Measurements from ENCODE around the gene ZP1. TPM values are rescaled to one million over a fixed set of nuclear protein-coding genes. Genes with fewer than 3 reads are reported as not detected.

The ZP1 gene
- total RNA-seq, 6 donors from 2014 or later, result not detected

DNA sequence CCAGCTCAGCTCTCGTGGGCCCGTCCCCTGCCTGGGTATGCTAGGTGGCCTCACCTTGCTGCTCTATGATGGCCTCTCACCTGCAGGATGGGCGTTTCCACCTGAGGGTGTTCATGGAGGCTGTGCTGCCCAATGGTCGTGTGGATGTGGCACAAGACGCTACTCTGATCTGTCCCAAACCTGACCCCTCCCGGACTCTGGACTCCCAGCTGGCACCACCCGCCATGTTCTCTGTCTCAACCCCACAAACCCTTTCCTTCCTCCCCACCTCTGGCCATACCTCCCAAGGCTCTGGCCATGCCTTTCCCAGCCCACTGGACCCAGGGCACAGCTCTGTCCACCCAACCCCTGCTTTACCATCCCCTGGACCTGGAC lies 2.1 kb downstream of the ZP1 start:
- Histone ChIP-seq H3K9me3 (no peaks in the 10 kb centered on the region), H3K36me3 (no peaks in the 10 kb centered on the region), H3K27ac (no peak overlapping the region), H3K4me3 (no peak overlapping the region), H3K4me1 (peaks cover 0 to 22% (median 9%) of the 10 kb centered on the region in 4 donors), H3K27me3 (no peaks in the 10 kb centered on the region)
- DNase-seq, result peak in 1 of 2 donors; percentile 15
- no peak for TF ChIP-seq POLR2A (IDR thresholded peaks at IDR 0.05)
- ATAC-seq (ENCODE audit: low FRiP score in 2 of 2), result no peak
- WGBS, 2 donors, result 89 to 90% methylated on average over 5 to 7 of the region's 7 CpGs

GRCh38 chr11:60870276-60870675 lies 2.9 kb downstream of the ZP1 start:
- no peaks in the 10 kb centered on the region for H3K36me3 ChIP-seq
- no peak overlapping the region for H3K27ac ChIP-seq
- ATAC-seq (ENCODE audit: low FRiP score in 2 of 2) (no peak), DNase-seq (peak in 1 of 2 donors; percentile 13)
- no peak for TF ChIP-seq POLR2A (IDR thresholded peaks at IDR 0.05)
- no peak for TF ChIP-seq EP300 (IDR thresholded peaks at IDR 0.05)
- no peak for TF ChIP-seq POLR2AphosphoS5 (IDR thresholded peaks at IDR 0.05)
- no peak for TF ChIP-seq CTCF (IDR thresholded peaks at IDR 0.05)
- H3K4me1 ChIP-seq, result peaks cover 0 to 22% (median 9%) of the 10 kb centered on the region in 4 donors
- no peaks in the 10 kb centered on the region for H3K9me3 ChIP-seq
- H3K27me3 ChIP-seq, result no peaks in the 10 kb centered on the region
- WGBS, 2 donors, result 75 to 82% methylated on average over 3 of the region's 3 CpGs
- no peak overlapping the region for H3K4me3 ChIP-seq

- no peaks in the 10 kb centered on the region for H3K27me3 ChIP-seq
- DNase-seq (peak in 1 of 2 donors; percentile 12), ATAC-seq (ENCODE audit: low FRiP score in 2 of 2) (no peak)
- H3K27ac ChIP-seq, result no peak overlapping the region
- no peaks in the 10 kb centered on the region for H3K9me3 ChIP-seq
- H3K36me3 ChIP-seq, result no peaks in the 10 kb centered on the region
- no peak for TF ChIP-seq POLR2A (IDR thresholded peaks at IDR 0.05)
- no peak for TF ChIP-seq CTCF (IDR thresholded peaks at IDR 0.05)
- no peak for TF ChIP-seq POLR2AphosphoS5 (IDR thresholded peaks at IDR 0.05)
- no peak for TF ChIP-seq EP300 (IDR thresholded peaks at IDR 0.05)
- 71 to 83% methylated on average over 9 to 13 of the region's 13 CpGs for WGBS, 2 donors
- H3K4me3 ChIP-seq, result no peak overlapping the region
- peaks cover 0 to 22% (median 9%) of the 10 kb centered on the region in 4 donors for H3K4me1 ChIP-seq
Observed at GRCh38 chr11:60870733-60871377, 3.5 kb downstream of the ZP1 start.

- Histone ChIP-seq H3K27ac (no peak overlapping the region), H3K4me3 (no peak overlapping the region)
Observed at GRCh38 chr11:60871378-60872061, 4.2 kb downstream of the ZP1 start.

More at GRCh38 chr11:60871378-60872061, 4.2 kb downstream of the ZP1 start:
- Histone ChIP-seq H3K4me1 (peaks cover 0 to 22% (median 9%) of the 10 kb centered on the region in 4 donors), H3K36me3 (no peaks in the 10 kb centered on the region), H3K9me3 (no peaks in the 10 kb centered on the region), H3K27me3 (no peaks in the 10 kb centered on the region)
- TF ChIP-seq POLR2A (IDR thresholded peaks at IDR 0.05) (no peak), EP300 (IDR thresholded peaks at IDR 0.05) (no peak), POLR2AphosphoS5 (IDR thresholded peaks at IDR 0.05) (no peak), CTCF (IDR thresholded peaks at IDR 0.05) (no peak)
- 68 to 83% methylated on average over 3 to 7 of the region's 7 CpGs for WGBS, 2 donors
- no peak for ATAC-seq (ENCODE audit: low FRiP score in 2 of 2)
- DNase-seq, result peak in 1 of 2 donors; percentile 19

Measured in upper lobe of left lung (tissue), 6 donors.